GM12878 (cell line): ENCODE data around the gene FAM163B. TPM values are rescaled to one million over a fixed set of nuclear protein-coding genes. Genes with fewer than 3 reads are reported as not detected.

Source experiments
- ATAC-seq: fragments of 200-7000 bp; cut with Tn5 transposase; 3 replicates; pipeline ENCODE4 v1.9.1; 2020; ENCODE audit warnings: mild to moderate bottlenecking, moderate library complexity
- BruUV-seq: library from RNA; stranded (reverse); fragments of 400-500 nt; replicated peaks from 2 replicates; lab custom pipeline; 2021; lab: Mats Ljungman, UMichigan
- CTCF ChIA-PET: fragments of 300-600 bp; sonication (Branson Sonifier 250); formaldehyde crosslinking; extraction: SDS; loops from one replicate; lab custom pipeline; 2021; ENCODE audit warnings: inconsistent platforms; lab: Yijun Ruan, JAX
- POLR2A ChIA-PET: fragments of 350-600 bp; formaldehyde crosslinking; extraction: SDS; loops from one replicate; lab custom pipeline; 2021; ENCODE audit warnings: inconsistent platforms; lab: Charles Lee
- RAD21 ChIA-PET: fragments of 300-600 bp; sonication (Branson Sonifier 250); formaldehyde crosslinking; loops from one replicate; lab custom pipeline; 2023; ENCODE audit warnings: antibody characterized with exemption; ENCODE audit not compliant: unreplicated experiment; lab: Charles Lee
- SMC1A ChIA-PET: fragments of 300-600 bp; sonication (Branson Sonifier 250); formaldehyde crosslinking; loops from one replicate; lab custom pipeline; 2023; ENCODE audit not compliant: unreplicated experiment, uncharacterized antibody; lab: Charles Lee
- DNase-seq: peaks from one replicate; pipeline ENCODE4 v3.0.0-alpha.2; 2011; ENCODE audit warnings: low read depth, low spot score
- FAIRE-seq: peaks from 3 replicates; lab custom pipeline; 2011; peaks lifted over from hg19 to GRCh38; lab: Jason Lieb, UNC
- H2AFZ ChIP-seq: 2 replicates; pipeline ENCODE4 v1.6.0; 2011; ENCODE audit warnings: low read depth, low read length, control low read depth; ENCODE audit not compliant: control insufficient read depth
- H3K27ac ChIP-seq: 2 replicates; pipeline ENCODE4 v1.5.1; 2011; ENCODE audit warnings: control low read depth; ENCODE audit not compliant: control insufficient read depth, insufficient read depth
- H3K27me3 ChIP-seq, 2 experiments: replicated peaks in 1 of 2; 2 replicates each; pipeline versions ENCODE4 v1.6.0 to v1.6.1; 2011; ENCODE audit warnings: low read length in 1 of 2; ENCODE audit not compliant: control insufficient read depth in 2 of 2, insufficient read depth in 2 of 2
- H3K36me3 ChIP-seq, 2 experiments: 2 replicates each; pipeline ENCODE4 v1.5.1; 2011; ENCODE audit warnings: low read length in 1 of 2; ENCODE audit not compliant: control insufficient read depth in 2 of 2, insufficient read depth in 2 of 2
- H3K4me1 ChIP-seq: 2 replicates; pipeline ENCODE4 v1.6.1; 2011; ENCODE audit warnings: mild to moderate bottlenecking, low read length, moderate library complexity, mixed read lengths; ENCODE audit not compliant: control insufficient read depth, insufficient read depth
- H3K4me2 ChIP-seq: 2 replicates; pipeline ENCODE4 v1.6.0; 2011; ENCODE audit warnings: control low read depth; ENCODE audit not compliant: control insufficient read depth, insufficient read depth
- H3K4me3 ChIP-seq: fragments of 200-600 bp; sonication (generic); 2 replicates; pipeline ENCODE4 v1.5.1; 2016
- H3K79me2 ChIP-seq: 2 replicates; pipeline ENCODE4 v1.6.0; 2011; ENCODE audit warnings: low read length; ENCODE audit not compliant: control insufficient read depth, insufficient read depth
- H3K9ac ChIP-seq: 2 replicates; pipeline ENCODE4 v1.8.0; 2011; ENCODE audit warnings: low read length, control low read depth, mixed read lengths; ENCODE audit not compliant: control insufficient read depth, insufficient read depth
- H3K9me3 ChIP-seq: replicated peaks from 3 replicates; pipeline ENCODE4 v1.5.1; 2011; ENCODE audit warnings: mild to moderate bottlenecking, low read length; ENCODE audit not compliant: control insufficient read depth, insufficient read depth
- H4K20me1 ChIP-seq: 2 replicates; pipeline ENCODE4 v1.6.0; 2011; ENCODE audit not compliant: control insufficient read depth, insufficient read depth
- EED ChIP-seq: sonication (generic); IDR thresholded peaks from 2 replicates; pipeline ENCODE4 v1.6.1; 2016; ENCODE audit warnings: antibody characterized with exemption, low read depth
- NRF1 ChIP-seq: conservative IDR thresholded peaks from 2 replicates; pipeline ENCODE4 v1.6.1; 2011; ENCODE audit warnings: mild to moderate bottlenecking, low read depth, low read length, improper control_type of control experiment
- RAD21 ChIP-seq: IDR thresholded peaks from 2 replicates; pipeline ENCODE4 v1.6.1; 2011; ENCODE audit warnings: mild to moderate bottlenecking, low read depth, low read length, moderate library complexity; ENCODE audit not compliant: insufficient read depth
- SMC3 ChIP-seq: IDR thresholded peaks from 2 replicates; pipeline ENCODE4 v1.6.1; 2011; ENCODE audit warnings: low read length, improper control_type of control experiment, borderline replicate concordance
- WGBS: methylation state at CpG from one replicate; pipeline ENCODE4 v1.1.6; 2016; ENCODE audit warnings: low lambda C conversion rate; ENCODE audit not compliant: insufficient replicate concordance, insufficient coverage; ENCODE audit errors: missing lambda C conversion rate; 5-methylcytosine and 5-hydroxymethylcytosine counted together
- in situ Hi-C: fragments of 300-500 bp; cut with MboI; formaldehyde crosslinking; loops from 9 replicates; pipeline ENCODE4 v1.14.3; 2018; ENCODE audit warnings: mixed read lengths
- intact Hi-C: fragments of 100-400 bp; cut with micrococcal nuclease; formaldehyde crosslinking; loops from one replicate; pipeline ENCODE4 v1.14.2; 2022; ENCODE audit not compliant: unreplicated experiment
- polyA plus RNA-seq, 11 experiments: library from polyadenylated mRNA; depleted of rRNA in 4 of 11; unstranded in 6 of 11; stranded (reverse) in 5 of 11; fragments of >200 nt; fragmentation: Nextera tagmentation in 4 of 11; fragmentation: Illumina TruSeq in 1 of 11; extraction: Ambion mirVana in 4 of 11; extraction: Trizol in 1 of 11; gene quantifications; 1 replicate in 1 of 11; 2 replicates in 10 of 11; pipeline versions ENCODE4 v1.2.1 to v1.2.3, GENCODE V29; 2011 to 2016; ENCODE audit warnings: inconsistent platforms in 2 of 11, missing spikeins in 2 of 11, low read depth in 1 of 11
- total RNA-seq, 4 experiments: library from RNA; depleted of rRNA in 3 of 4; stranded (reverse); fragments of >200 nt in 3 of 4; fragmentation: Illumina TruSeq in 1 of 4; extraction: Trizol in 1 of 4; gene quantifications; 2 replicates each; pipeline versions ENCODE4 v1.2.1 to v1.2.3, GENCODE V29; 2013 to 2021
- TF ChIP-seq, protein P1 (sequence below), 3 experiments: IDR thresholded peaks in 2 of 3; conservative IDR thresholded peaks in 1 of 3; 2 replicates each; pipeline ENCODE4 v1.5.1; 2011; ENCODE audit warnings: low read depth in 3 of 3, low read length in 3 of 3, mild to moderate bottlenecking in 3 of 3, control low read depth in 2 of 3, moderate library complexity in 2 of 3, inconsistent platforms in 1 of 3, mixed read lengths in 1 of 3; ENCODE audit not compliant: control insufficient read depth in 2 of 3, insufficient read depth in 1 of 3; ENCODE audit errors: extremely low read depth in 1 of 3
- TF ChIP-seq, protein P2 (sequence below): fragments of 450-650 bp; formaldehyde crosslinking; IDR thresholded peaks from 2 replicates; pipeline ENCODE4 v1.4.0; 2020; ENCODE audit warnings: mild to moderate bottlenecking, moderate library complexity
- TF ChIP-seq, protein P3 (sequence below): fragments of 150-350 bp; IDR thresholded peaks from 2 replicates; pipeline ENCODE4 v1.6.1; 2014; ENCODE audit warnings: mild to moderate bottlenecking, low read depth, low read length
- TF ChIP-seq, protein P4 (sequence below): fragments of 450-650 bp; IDR thresholded peaks from 2 replicates; pipeline ENCODE4 v1.6.1; 2016; ENCODE audit warnings: mild to moderate bottlenecking

FAM163B gene
- total and polyA plus RNA-seq, 10 of the 15 experiments (the other 5 are each of a cell fraction or from before 2014, with no cell fraction given), result not detected

DNA sequence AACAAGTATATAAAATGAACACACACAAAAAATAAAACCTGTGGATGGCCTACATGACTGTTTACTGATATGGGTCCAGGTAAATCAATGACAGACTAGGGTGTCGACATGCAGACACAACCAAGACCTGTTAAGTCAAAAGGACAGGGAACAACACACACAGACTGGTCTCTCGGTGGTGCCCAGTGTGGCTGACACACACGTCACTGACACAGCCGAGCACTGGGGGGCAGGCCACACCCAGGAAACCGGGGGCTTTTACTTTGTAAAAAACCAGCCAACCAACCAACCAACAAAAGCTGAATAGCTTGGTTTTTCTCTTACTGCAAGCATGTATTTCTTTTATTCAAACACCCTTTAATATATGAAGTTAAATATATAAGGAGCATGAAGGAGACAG, 5.0 kb downstream of the FAM163B start:
- 12% methylated on average over 5 of the region's 5 CpGs for WGBS
- Histone ChIP-seq H3K36me3 (no peaks in the 10 kb centered on the region), H2AFZ (no peak overlapping the region), H3K4me3 (no peak overlapping the region), H3K4me1 (no peaks in the 10 kb centered on the region), H3K4me2 (no peak overlapping the region), H4K20me1 (no peaks in the 10 kb centered on the region), H3K9ac (no peak overlapping the region), H3K27me3 (peaks cover 0 to 9% of the 10 kb centered on the region in 2 experiments; a peak in 3 of 4 replicates), H3K9me3 (no peaks in the 10 kb centered on the region; the same call in 2 of the 3 replicates), H3K79me2 (no peaks in the 10 kb centered on the region), H3K27ac (no peak overlapping the region)
- BruUV-seq, result no TSS peak
- ChIA-PET SMC1A (no interaction called here), POLR2A (no interaction called here), CTCF (interaction anchor here (0.9 kb wide), 1 partner anchor 71 kb away, joined by 3 read pairs; no protein-coding TSS in a partner anchor), RAD21 (no interaction called here)
- in situ Hi-C loops (no loop called here), intact Hi-C loops (no loop called here)
- DNase-seq (no peak), FAIRE-seq (no peak), ATAC-seq (peak; percentile 41)
- TF ChIP-seq RAD21, result peak; percentile 21; the same call in 1 of the 2 replicates
- TF ChIP-seq, protein P1, sequence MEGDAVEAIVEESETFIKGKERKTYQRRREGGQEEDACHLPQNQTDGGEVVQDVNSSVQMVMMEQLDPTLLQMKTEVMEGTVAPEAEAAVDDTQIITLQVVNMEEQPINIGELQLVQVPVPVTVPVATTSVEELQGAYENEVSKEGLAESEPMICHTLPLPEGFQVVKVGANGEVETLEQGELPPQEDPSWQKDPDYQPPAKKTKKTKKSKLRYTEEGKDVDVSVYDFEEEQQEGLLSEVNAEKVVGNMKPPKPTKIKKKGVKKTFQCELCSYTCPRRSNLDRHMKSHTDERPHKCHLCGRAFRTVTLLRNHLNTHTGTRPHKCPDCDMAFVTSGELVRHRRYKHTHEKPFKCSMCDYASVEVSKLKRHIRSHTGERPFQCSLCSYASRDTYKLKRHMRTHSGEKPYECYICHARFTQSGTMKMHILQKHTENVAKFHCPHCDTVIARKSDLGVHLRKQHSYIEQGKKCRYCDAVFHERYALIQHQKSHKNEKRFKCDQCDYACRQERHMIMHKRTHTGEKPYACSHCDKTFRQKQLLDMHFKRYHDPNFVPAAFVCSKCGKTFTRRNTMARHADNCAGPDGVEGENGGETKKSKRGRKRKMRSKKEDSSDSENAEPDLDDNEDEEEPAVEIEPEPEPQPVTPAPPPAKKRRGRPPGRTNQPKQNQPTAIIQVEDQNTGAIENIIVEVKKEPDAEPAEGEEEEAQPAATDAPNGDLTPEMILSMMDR (IDR thresholded peaks at IDR 0.05 in 2 of 3, conservative IDR thresholded peaks at IDR 0.05 in 1 of 3; ENCODE audit: control insufficient read depth in 2 of 3, extremely low read depth in 1 of 3, insufficient read depth in 1 of 3, low read depth in 3 of 3, low read length in 3 of 3), result peak in 1 of 3 experiments; percentile 26; a peak in 1 of 6 replicates
- TF ChIP-seq, protein P2, sequence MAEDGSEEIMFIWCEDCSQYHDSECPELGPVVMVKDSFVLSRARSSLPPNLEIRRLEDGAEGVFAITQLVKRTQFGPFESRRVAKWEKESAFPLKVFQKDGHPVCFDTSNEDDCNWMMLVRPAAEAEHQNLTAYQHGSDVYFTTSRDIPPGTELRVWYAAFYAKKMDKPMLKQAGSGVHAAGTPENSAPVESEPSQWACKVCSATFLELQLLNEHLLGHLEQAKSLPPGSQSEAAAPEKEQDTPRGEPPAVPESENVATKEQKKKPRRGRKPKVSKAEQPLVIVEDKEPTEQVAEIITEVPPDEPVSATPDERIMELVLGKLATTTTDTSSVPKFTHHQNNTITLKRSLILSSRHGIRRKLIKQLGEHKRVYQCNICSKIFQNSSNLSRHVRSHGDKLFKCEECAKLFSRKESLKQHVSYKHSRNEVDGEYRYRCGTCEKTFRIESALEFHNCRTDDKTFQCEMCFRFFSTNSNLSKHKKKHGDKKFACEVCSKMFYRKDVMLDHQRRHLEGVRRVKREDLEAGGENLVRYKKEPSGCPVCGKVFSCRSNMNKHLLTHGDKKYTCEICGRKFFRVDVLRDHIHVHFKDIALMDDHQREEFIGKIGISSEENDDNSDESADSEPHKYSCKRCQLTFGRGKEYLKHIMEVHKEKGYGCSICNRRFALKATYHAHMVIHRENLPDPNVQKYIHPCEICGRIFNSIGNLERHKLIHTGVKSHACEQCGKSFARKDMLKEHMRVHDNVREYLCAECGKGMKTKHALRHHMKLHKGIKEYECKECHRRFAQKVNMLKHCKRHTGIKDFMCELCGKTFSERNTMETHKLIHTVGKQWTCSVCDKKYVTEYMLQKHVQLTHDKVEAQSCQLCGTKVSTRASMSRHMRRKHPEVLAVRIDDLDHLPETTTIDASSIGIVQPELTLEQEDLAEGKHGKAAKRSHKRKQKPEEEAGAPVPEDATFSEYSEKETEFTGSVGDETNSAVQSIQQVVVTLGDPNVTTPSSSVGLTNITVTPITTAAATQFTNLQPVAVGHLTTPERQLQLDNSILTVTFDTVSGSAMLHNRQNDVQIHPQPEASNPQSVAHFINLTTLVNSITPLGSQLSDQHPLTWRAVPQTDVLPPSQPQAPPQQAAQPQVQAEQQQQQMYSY (CRISPR knock-in tag), result no peak
- TF ChIP-seq EED, result no peak
- TF ChIP-seq, protein P3, sequence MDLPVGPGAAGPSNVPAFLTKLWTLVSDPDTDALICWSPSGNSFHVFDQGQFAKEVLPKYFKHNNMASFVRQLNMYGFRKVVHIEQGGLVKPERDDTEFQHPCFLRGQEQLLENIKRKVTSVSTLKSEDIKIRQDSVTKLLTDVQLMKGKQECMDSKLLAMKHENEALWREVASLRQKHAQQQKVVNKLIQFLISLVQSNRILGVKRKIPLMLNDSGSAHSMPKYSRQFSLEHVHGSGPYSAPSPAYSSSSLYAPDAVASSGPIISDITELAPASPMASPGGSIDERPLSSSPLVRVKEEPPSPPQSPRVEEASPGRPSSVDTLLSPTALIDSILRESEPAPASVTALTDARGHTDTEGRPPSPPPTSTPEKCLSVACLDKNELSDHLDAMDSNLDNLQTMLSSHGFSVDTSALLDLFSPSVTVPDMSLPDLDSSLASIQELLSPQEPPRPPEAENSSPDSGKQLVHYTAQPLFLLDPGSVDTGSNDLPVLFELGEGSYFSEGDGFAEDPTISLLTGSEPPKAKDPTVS, result no peak
- TF ChIP-seq, protein P4, sequence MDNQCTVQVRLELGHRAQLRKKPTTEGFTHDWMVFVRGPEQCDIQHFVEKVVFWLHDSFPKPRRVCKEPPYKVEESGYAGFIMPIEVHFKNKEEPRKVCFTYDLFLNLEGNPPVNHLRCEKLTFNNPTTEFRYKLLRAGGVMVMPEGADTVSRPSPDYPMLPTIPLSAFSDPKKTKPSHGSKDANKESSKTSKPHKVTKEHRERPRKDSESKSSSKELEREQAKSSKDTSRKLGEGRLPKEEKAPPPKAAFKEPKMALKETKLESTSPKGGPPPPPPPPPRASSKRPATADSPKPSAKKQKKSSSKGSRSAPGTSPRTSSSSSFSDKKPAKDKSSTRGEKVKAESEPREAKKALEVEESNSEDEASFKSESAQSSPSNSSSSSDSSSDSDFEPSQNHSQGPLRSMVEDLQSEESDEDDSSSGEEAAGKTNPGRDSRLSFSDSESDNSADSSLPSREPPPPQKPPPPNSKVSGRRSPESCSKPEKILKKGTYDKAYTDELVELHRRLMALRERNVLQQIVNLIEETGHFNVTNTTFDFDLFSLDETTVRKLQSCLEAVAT, result no peak
- TF ChIP-seq SMC3, result peak; percentile 13; the same call in 1 of the 2 replicates
- no peak for TF ChIP-seq NRF1
